Aorta (tissue), 5 donors: ENCODE results near the gene IGSF8. TPM values are rescaled to one million over a fixed set of nuclear protein-coding genes. Genes with fewer than 3 reads are reported as not detected.

Source experiments
- ATAC-seq: fragments of 200-7000 bp; cut with Tn5 transposase; one replicate; pipeline ENCODE4 v1.9.1; 2022; ENCODE audit warnings: moderate library complexity; ENCODE audit not compliant: low FRiP score
- DNase-seq, 2 donors: peaks; one replicate each; pipeline ENCODE4 v3.0.0-alpha.2; 2020
- H3K27ac ChIP-seq, 2 donors: one replicate each; pipeline ENCODE4 v1.5.1; 2013; ENCODE audit warnings: low read length in 2 of 2, mild to moderate bottlenecking in 2 of 2, moderate library complexity in 2 of 2, control low read depth in 1 of 2, inconsistent platforms in 1 of 2, low read depth in 1 of 2
- H3K27me3 ChIP-seq, 2 donors: one replicate each; pipeline ENCODE4 v1.6.1; 2013; ENCODE audit warnings: control low read depth in 1 of 2, low read length in 1 of 2, mild to moderate bottlenecking in 1 of 2, moderate library complexity in 1 of 2; ENCODE audit not compliant: insufficient read depth in 2 of 2, control insufficient read depth in 1 of 2
- H3K36me3 ChIP-seq, 2 donors: one replicate each; pipeline ENCODE4 v1.6.1; 2013; ENCODE audit warnings: control low read depth in 1 of 2, low read length in 1 of 2, mild to moderate bottlenecking in 1 of 2; ENCODE audit not compliant: insufficient read depth in 2 of 2, control insufficient read depth in 1 of 2
- H3K4me1 ChIP-seq, 2 donors: one replicate each; pipeline ENCODE4 v1.6.1; 2013; ENCODE audit warnings: low read length in 2 of 2, control low read depth in 1 of 2, mild to moderate bottlenecking in 1 of 2, moderate library complexity in 1 of 2; ENCODE audit not compliant: insufficient read depth in 2 of 2, control insufficient read depth in 1 of 2
- H3K4me3 ChIP-seq, 2 donors: one replicate each; pipeline ENCODE4 v1.5.1; 2013; ENCODE audit warnings: low read length in 2 of 2, control low read depth in 1 of 2, mild to moderate bottlenecking in 1 of 2
- H3K9me3 ChIP-seq: one replicate; pipeline ENCODE4 v1.6.1; 2013; ENCODE audit warnings: mild to moderate bottlenecking, low read length; ENCODE audit not compliant: control insufficient read depth
- WGBS, 2 donors: extraction: QIAGEN DNeasy Blood & Tissue Kit; methylation state at CpG; one replicate each; pipeline ENCODE4 v1.1.7; 2013; 5-methylcytosine and 5-hydroxymethylcytosine counted together
- intact Hi-C, 2 donors: fragments of 100-400 bp; cut with DNase I; formaldehyde crosslinking; loops; one replicate each; pipeline versions ENCODE4 v1.14.2 to v1.15.0; 2022
- long read RNA-seq, 2 donors: library from polyadenylated mRNA; unstranded; transcript quantifications; one replicate each; pipeline ENCODE4 v2.0.0, GENCODE V29; 2020 to 2021
- polyA plus RNA-seq, 2 donors: library from polyadenylated mRNA; stranded (reverse); fragments of 200-250 nt; gene quantifications; one replicate each; pipeline ENCODE4 v1.2.3, GENCODE V29; 2013
- total RNA-seq, 2 donors: library from RNA; stranded (reverse); fragmentation: NEBNext Ultra II Directional; extraction: Animal tissue kit (Norgen Biotek cat#: 25700); gene quantifications; one replicate each; pipeline ENCODE4 v1.2.1, GENCODE V29; 2021
- donor health status: healthy with polysubstance abuse.
- donor health status: Bipolar disorder and iron deficiency.
- donor health status: DM: no; HTN: no; CAD: no.
- donor health status: DM: no; HTN: no; CAD: no.
- donor health status: DM: yes; HTN: yes; CAD: no.

The IGSF8 gene, protein sequence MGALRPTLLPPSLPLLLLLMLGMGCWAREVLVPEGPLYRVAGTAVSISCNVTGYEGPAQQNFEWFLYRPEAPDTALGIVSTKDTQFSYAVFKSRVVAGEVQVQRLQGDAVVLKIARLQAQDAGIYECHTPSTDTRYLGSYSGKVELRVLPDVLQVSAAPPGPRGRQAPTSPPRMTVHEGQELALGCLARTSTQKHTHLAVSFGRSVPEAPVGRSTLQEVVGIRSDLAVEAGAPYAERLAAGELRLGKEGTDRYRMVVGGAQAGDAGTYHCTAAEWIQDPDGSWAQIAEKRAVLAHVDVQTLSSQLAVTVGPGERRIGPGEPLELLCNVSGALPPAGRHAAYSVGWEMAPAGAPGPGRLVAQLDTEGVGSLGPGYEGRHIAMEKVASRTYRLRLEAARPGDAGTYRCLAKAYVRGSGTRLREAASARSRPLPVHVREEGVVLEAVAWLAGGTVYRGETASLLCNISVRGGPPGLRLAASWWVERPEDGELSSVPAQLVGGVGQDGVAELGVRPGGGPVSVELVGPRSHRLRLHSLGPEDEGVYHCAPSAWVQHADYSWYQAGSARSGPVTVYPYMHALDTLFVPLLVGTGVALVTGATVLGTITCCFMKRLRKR
- 10 to 100 TPM; 29.5 to 33.5 TPM for total RNA-seq
- polyA plus RNA-seq: 10 to 100 TPM; 10.5 to 48.0 TPM
- long read RNA-seq, donor 1, transcript IGSF8-201 (7 exons, 2,343 nt): major isoform, 83 of 126 reads
- long read RNA-seq, donor 1, partial matches to known transcripts: 21 of 126 reads
- long read RNA-seq, donor 1, other reads (novel, unspliced or antisense): 20 of 126 reads
- long read RNA-seq, donor 2, transcript IGSF8-201 (7 exons, 2,343 nt): major isoform, 11 of 33 reads
- long read RNA-seq, donor 2, partial matches to known transcripts: 3 of 33 reads
- long read RNA-seq, donor 2, other reads (novel, unspliced or antisense): 16 of 33 reads

DNA sequence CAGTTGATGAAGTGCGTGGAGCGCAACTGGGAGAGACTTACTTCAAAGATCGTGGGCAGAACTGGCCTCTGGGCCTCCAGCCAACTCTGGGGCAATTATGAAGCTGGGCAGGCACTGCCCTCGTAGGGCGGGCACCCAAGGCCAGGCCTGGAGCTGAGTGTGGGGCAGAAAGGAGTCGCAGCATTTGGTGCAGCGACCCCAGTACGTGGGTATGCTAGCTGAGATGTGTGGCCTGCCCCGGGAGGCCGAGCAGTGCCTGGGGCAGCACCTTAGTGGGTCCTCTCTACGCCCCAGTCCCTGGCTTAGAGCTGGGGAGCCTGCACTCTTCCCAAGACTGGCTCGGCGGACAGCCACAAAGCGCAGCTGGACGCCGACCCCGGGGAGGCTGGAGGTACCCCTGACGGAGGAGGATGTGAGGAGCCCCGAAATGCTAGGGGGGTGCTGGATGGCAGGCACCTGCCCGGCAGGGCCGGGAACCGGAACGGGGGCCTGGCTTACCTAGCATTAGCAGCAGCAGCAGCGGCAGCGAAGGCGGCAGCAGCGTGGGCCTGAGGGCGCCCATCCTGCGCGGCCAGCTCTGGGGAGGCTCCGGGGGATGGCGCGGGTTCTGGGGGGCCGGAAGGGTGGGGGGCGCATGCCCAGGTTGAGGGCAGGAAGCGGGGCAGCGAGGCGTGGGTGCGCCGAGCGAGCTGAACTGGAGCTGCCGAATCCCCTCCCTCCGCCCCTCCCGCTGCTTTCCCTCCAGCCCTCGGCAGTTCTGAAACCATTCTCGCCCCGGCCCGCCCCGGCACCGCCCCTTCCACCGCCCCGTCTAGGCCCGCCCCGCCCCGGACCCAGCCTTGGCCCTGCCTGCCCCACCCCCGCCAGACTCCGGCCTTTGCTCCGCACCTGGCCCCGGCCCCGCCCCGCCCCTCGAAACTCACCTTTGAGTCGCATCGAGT lies at the start of gene IGSF8:
TSS of gene IGSF8 (minus strand) at position 709 of the 941 bp plus-strand sequence. CDS start at position 562, 147 bp downstream.
- Histone ChIP-seq H3K36me3 (no peaks in the 10 kb centered on the region), H3K9me3 (no peaks in the 10 kb centered on the region), H3K4me3 (peak within 1 kb of the TSS; percentile 31 to 70), H3K4me1 (no peaks in the 10 kb centered on the region), H3K27me3 (no peaks in the 10 kb centered on the region), H3K27ac (peak within 1 kb of the TSS; percentile 71 to 96)
- DNase-seq (peak; percentile 95 to 98), ATAC-seq (peak; percentile 84)
- 1% methylated on average over 40 to 64 of the region's 64 CpGs for WGBS, 2 donors
- intact Hi-C loops: loop anchor here in 1 of 2 donors (2.0 to 5.0 kb wide), 3 partner anchors 164 to 187 kb away; partner anchors contain the start of genes DCAF8 and PEX19

- DNase-seq: peak in 1 of 2 donors; percentile 23
- no peaks in the 10 kb centered on the region for H3K27me3 ChIP-seq
- ATAC-seq: no peak
These were observed 49.7 kb upstream of the IGSF8 start for GRCh38 chr1:160148121-160148520.

DNA sequence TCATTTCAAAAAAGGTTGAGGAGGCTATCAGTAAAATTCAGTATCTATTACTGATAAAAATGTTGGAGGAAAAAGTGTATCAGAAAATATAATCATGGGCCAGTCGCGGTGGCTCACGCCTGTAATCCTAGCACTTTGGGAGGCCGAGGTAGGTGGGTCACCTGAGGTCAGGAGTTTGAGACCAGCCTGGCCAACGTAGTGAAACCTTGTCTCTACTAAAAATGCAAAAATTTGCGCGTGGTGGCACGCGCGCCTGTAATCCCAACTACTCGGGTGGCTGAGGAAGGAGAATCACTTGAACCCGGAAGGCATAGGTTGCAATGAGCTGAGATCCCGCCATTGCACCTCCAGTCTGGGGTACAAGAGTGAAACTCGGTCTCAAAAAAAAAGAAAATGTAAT lies 47.7 kb upstream of the IGSF8 start:
- intact Hi-C loops: no loop called here
- ATAC-seq (no peak), DNase-seq (peak in 1 of 2 donors; percentile 22)
- H3K27ac ChIP-seq: no peak overlapping the region
- no peaks in the 10 kb centered on the region for H3K9me3 ChIP-seq
- H3K27me3 ChIP-seq: no peaks in the 10 kb centered on the region
- no peak overlapping the region for H3K4me3 ChIP-seq
- peaks cover 0 to 1% of the 10 kb centered on the region in 2 donors for H3K4me1 ChIP-seq
- no peaks in the 10 kb centered on the region for H3K36me3 ChIP-seq
- WGBS, 2 donors: 91 to 92% methylated on average over 14 of the region's 14 CpGs

More at GRCh38 chr1:160148121-160148520, 49.7 kb upstream of the IGSF8 start:
- Histone ChIP-seq H3K27ac (peak overlapping the region; percentile 69 to 81), H3K36me3 (no peaks in the 10 kb centered on the region), H3K4me3 (no peak overlapping the region), H3K9me3 (no peaks in the 10 kb centered on the region), H3K4me1 (peaks cover 0 to 1% of the 10 kb centered on the region in 2 donors)
- WGBS, 2 donors: 75% methylated on average over 3 of the region's 3 CpGs
- intact Hi-C loops: no loop called here

GRCh38 chr1:160144921-160145320 lies 46.5 kb upstream of the IGSF8 start:
- Histone ChIP-seq H3K27me3 (no peaks in the 10 kb centered on the region), H3K4me1 (peaks cover 0 to 1% of the 10 kb centered on the region in 2 donors), H3K27ac (no peak overlapping the region), H3K4me3 (no peak overlapping the region), H3K36me3 (no peaks in the 10 kb centered on the region), H3K9me3 (no peaks in the 10 kb centered on the region)
- ATAC-seq (no peak), DNase-seq (no peak)
- intact Hi-C loops: no loop called here
- WGBS, 2 donors: 56 to 62% methylated on average over 4 of the region's 4 CpGs

DNA sequence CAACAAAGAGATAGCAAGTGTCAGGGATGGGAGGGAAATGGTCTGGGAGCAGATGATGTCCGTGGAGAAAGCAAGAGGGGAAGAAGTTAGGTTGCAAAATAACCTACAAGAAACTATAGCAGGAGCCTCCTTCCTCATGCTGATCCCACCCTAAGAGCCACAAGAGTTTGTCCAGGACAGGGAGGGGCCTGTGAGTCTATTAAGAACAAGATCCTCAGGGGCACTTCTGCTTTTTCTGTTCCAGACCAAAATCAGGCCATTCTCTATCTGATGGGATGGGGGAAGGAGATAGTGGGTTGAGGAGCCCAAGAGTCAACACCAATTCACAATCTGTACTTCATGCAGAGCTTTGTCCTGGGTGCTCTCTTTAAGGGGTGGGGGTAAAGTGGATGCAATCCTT lies 45.3 kb upstream of the IGSF8 start:
- no peak for ATAC-seq
- WGBS, 2 donors: 41 to 63% methylated on average over 1 of the region's 1 CpG

DNA sequence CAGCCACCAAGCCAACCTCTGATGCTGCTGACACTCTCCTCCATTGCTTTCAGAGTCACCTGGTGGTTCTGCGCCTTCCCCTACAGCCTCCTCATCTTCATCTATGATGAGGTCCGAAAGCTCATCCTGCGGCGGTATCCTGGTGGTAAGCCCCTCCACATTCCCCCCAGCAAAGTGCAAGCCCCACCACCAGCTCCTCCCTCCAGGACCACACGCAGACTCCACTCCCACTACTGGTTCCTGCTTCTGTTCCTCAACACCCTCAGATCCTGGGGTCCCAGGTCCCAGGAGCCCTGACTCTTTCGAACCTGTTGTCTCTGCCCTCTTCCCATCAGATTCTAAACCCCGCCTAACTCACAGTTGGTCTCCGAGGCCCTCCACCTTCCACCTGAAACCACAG lies 41.4 kb upstream of the IGSF8 start:
- Histone ChIP-seq H3K9me3 (no peaks in the 10 kb centered on the region), H3K4me1 (peaks cover 0 to 4% of the 10 kb centered on the region in 2 donors), H3K27ac (no peak overlapping the region), H3K27me3 (no peaks in the 10 kb centered on the region), H3K4me3 (no peak overlapping the region), H3K36me3 (peaks cover 0 to 8% of the 10 kb centered on the region in 2 donors)
- WGBS, 2 donors: 94 to 95% methylated on average over 8 of the region's 8 CpGs
- intact Hi-C loops: no loop called here
- ATAC-seq (no peak), DNase-seq (peak in 1 of 2 donors; percentile 62)

More for the DNA sequence above, 45.3 kb upstream of the IGSF8 start:
- H3K27me3 ChIP-seq: no peaks in the 10 kb centered on the region
- peaks cover 0 to 3% of the 10 kb centered on the region in 2 donors for H3K36me3 ChIP-seq
- no peaks in the 10 kb centered on the region for H3K9me3 ChIP-seq
- H3K4me3 ChIP-seq: no peak overlapping the region
- DNase-seq: no peak
- H3K4me1 ChIP-seq: peaks cover 0 to 1% of the 10 kb centered on the region in 2 donors
- H3K27ac ChIP-seq: no peak overlapping the region
- intact Hi-C loops: no loop called here

DNA sequence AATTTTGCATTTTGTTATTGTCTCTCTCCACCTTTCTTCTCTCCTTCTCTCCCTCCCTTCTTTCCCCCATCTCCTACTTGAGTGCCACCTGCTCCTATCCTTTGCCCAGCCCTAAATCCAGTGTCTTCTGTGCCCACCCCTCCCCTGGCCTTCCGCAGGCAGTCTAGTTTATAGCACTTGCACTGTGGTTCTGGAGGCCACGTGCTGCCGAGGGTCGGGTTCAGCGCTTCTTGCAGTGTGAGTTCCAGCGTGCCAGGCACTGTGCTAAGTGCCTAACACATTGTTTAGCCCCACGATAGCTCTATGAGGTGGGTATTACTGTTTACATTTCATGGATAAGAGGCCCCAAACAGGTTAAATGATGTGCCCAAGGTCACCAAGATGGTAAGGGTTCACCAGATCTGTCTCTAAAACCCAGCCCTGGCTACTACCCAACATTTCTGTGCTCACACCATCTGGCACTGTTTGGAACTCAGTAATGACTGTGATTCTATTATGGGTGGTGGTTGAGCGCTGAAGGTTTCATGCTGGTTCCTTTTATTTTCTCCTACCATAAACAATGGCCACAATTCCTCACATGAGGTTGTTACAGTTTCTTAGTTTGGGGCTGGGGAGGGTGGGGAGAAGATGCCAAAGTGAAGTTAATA lies 38.9 kb upstream of the IGSF8 start:
- WGBS, 2 donors: 82 to 85% methylated on average over 8 of the region's 8 CpGs
- no peak for ATAC-seq

More for the DNA sequence above, 38.9 kb upstream of the IGSF8 start:
- peaks cover 0 to 8% of the 10 kb centered on the region in 2 donors for H3K36me3 ChIP-seq
- DNase-seq: peak in 1 of 2 donors; percentile 37
- peaks cover 0 to 4% of the 10 kb centered on the region in 2 donors for H3K4me1 ChIP-seq
- H3K27ac ChIP-seq: peak overlapping the region; percentile 4 to 52
- intact Hi-C loops: no loop called here
- H3K4me3 ChIP-seq: no peak overlapping the region
- no peaks in the 10 kb centered on the region for H3K9me3 ChIP-seq
- no peaks in the 10 kb centered on the region for H3K27me3 ChIP-seq
